Liver (tissue), 9 donors: ENCODE results near the gene MAG. TPM values are rescaled to one million over a fixed set of nuclear protein-coding genes. Genes with fewer than 3 reads are reported as not detected.

Experiments used
- DNase-seq: peaks from one replicate; pipeline ENCODE4 v3.0.0-alpha.2; 2017; ENCODE audit warnings: low spot score
- H3K27ac ChIP-seq, 2 donors: one replicate each; pipeline ENCODE4 v1.7.0; 2013; ENCODE audit warnings: inconsistent platforms in 2 of 2, low read length in 2 of 2, control low read depth in 1 of 2, low read depth in 1 of 2, mild to moderate bottlenecking in 1 of 2
- H3K27me3 ChIP-seq, 4 donors: one replicate each; pipeline versions ENCODE4 v1.6.1 to v1.7.0; 2013; ENCODE audit warnings: low read length in 3 of 4, inconsistent platforms in 1 of 4, mild to moderate bottlenecking in 1 of 4, moderate library complexity in 1 of 4; ENCODE audit not compliant: control insufficient read depth in 4 of 4, insufficient read depth in 4 of 4
- H3K36me3 ChIP-seq, 4 donors: one replicate each; pipeline versions ENCODE4 v1.6.1 to v1.7.0; 2013; ENCODE audit warnings: low read length in 3 of 4, mild to moderate bottlenecking in 3 of 4, low read depth in 1 of 4, moderate library complexity in 1 of 4; ENCODE audit not compliant: control insufficient read depth in 4 of 4, insufficient read depth in 3 of 4
- H3K4me1 ChIP-seq, 4 donors: one replicate each; pipeline versions ENCODE4 v1.6.1 to v1.7.0; 2013; ENCODE audit warnings: low read length in 3 of 4, mild to moderate bottlenecking in 3 of 4, moderate library complexity in 1 of 4; ENCODE audit not compliant: control insufficient read depth in 4 of 4, insufficient read depth in 4 of 4
- H3K4me3 ChIP-seq, 3 donors: one replicate each; pipeline versions ENCODE4 v1.6.1 to v1.7.0; 2013; ENCODE audit warnings: low read length in 3 of 3, control low read depth in 1 of 3, low read depth in 1 of 3, mild to moderate bottlenecking in 1 of 3
- H3K9ac ChIP-seq, 2 donors: one replicate each; pipeline ENCODE4 v1.7.0; 2013; ENCODE audit warnings: low read length in 2 of 2, mild to moderate bottlenecking in 2 of 2, moderate library complexity in 2 of 2, control low read depth in 1 of 2, low read depth in 1 of 2
- H3K9me3 ChIP-seq, 4 donors: one replicate each; pipeline versions ENCODE4 v1.6.1 to v1.7.0; 2013; ENCODE audit warnings: low read length in 3 of 4; ENCODE audit not compliant: control insufficient read depth in 4 of 4
- ATF3 ChIP-seq: IDR thresholded peaks from 2 replicates; pipeline ENCODE4 v1.6.1; 2016; ENCODE audit warnings: antibody characterized with exemption
- CTCF ChIP-seq: fragments of 150-350 bp; IDR thresholded peaks from 2 replicates; pipeline ENCODE4 v1.5.1; 2017; ENCODE audit warnings: improper control_type of control experiment, low read depth, low read length; ENCODE audit not compliant: missing input control
- EGR1 ChIP-seq, 2 donors: IDR thresholded peaks; 2 replicates each; pipeline ENCODE4 v1.6.1; 2016 to 2018; ENCODE audit warnings: antibody characterized with exemption in 2 of 2, low read depth in 2 of 2
- FOXA1 ChIP-seq: IDR thresholded peaks from 2 replicates; pipeline ENCODE4 v1.6.1; 2016; ENCODE audit warnings: antibody characterized with exemption
- FOXA2 ChIP-seq: IDR thresholded peaks from 2 replicates; pipeline ENCODE4 v1.6.1; 2016; ENCODE audit warnings: antibody characterized with exemption
- GABPA ChIP-seq, 2 donors: IDR thresholded peaks in 1 of 2; conservative IDR thresholded peaks in 1 of 2; 2 replicates each; pipeline ENCODE4 v1.6.1; 2016; ENCODE audit warnings: antibody characterized with exemption in 2 of 2, mild to moderate bottlenecking in 1 of 2, moderate library complexity in 1 of 2
- HNF4A ChIP-seq, 2 donors: conservative IDR thresholded peaks; 2 replicates each; pipeline ENCODE4 v1.6.1; 2016; ENCODE audit warnings: antibody characterized with exemption in 2 of 2, mild to moderate bottlenecking in 2 of 2
- HNF4G ChIP-seq: IDR thresholded peaks from 2 replicates; pipeline ENCODE4 v1.6.1; 2016; ENCODE audit warnings: antibody characterized with exemption
- JUND ChIP-seq, 2 donors: IDR thresholded peaks; 2 replicates each; pipeline ENCODE4 v1.6.1; 2016; ENCODE audit warnings: antibody characterized with exemption in 2 of 2
- MAX ChIP-seq: IDR thresholded peaks from 2 replicates; pipeline ENCODE4 v1.6.1; 2016; ENCODE audit warnings: antibody characterized with exemption
- NR2F2 ChIP-seq: IDR thresholded peaks from 2 replicates; pipeline ENCODE4 v1.6.1; 2016; ENCODE audit warnings: antibody characterized with exemption
- RAD21 ChIP-seq, 2 donors: IDR thresholded peaks; 2 replicates each; pipeline ENCODE4 v1.6.1; 2016; ENCODE audit warnings: antibody characterized with exemption in 2 of 2, mild to moderate bottlenecking in 2 of 2
- REST ChIP-seq: IDR thresholded peaks from 2 replicates; pipeline ENCODE4 v1.6.1; 2016; ENCODE audit warnings: antibody characterized with exemption, mild to moderate bottlenecking
- RXRA ChIP-seq, 2 donors: IDR thresholded peaks; 2 replicates each; pipeline ENCODE4 v1.6.1; 2017 to 2018; ENCODE audit warnings: antibody characterized with exemption in 2 of 2, mild to moderate bottlenecking in 1 of 2
- SP1 ChIP-seq: IDR thresholded peaks from 2 replicates; pipeline ENCODE4 v1.6.1; 2018; ENCODE audit warnings: antibody characterized with exemption, mild to moderate bottlenecking
- TAF1 ChIP-seq: conservative IDR thresholded peaks from 2 replicates; pipeline ENCODE4 v1.6.1; 2016; ENCODE audit warnings: antibody characterized with exemption, mild to moderate bottlenecking
- YY1 ChIP-seq: IDR thresholded peaks from 2 replicates; pipeline ENCODE4 v1.6.1; 2016; ENCODE audit warnings: antibody characterized with exemption, mild to moderate bottlenecking
- ZBTB33 ChIP-seq: IDR thresholded peaks from 2 replicates; pipeline ENCODE4 v1.6.1; 2016; ENCODE audit warnings: antibody characterized with exemption
- WGBS: extraction: QIAGEN DNeasy Blood & Tissue Kit; methylation state at CpG from one replicate; pipeline ENCODE4 v1.1.7; 2013; 5-methylcytosine and 5-hydroxymethylcytosine counted together
- polyA plus RNA-seq, 2 donors: library from polyadenylated mRNA; stranded (reverse) in 1 of 2; unstranded in 1 of 2; fragments of 200-250 nt in 1 of 2; fragments of >200 nt in 1 of 2; fragmentation: Nextera tagmentation in 1 of 2; extraction: Ambion mirVana in 1 of 2; gene quantifications; one replicate each; pipeline versions ENCODE4 v1.2.1 to v1.2.3, GENCODE V29; 2013 to 2015
- total RNA-seq, 2 donors: library from RNA; depleted of rRNA; stranded (reverse); fragments of >200 nt; gene quantifications; one replicate each; pipeline ENCODE4 v1.2.3, GENCODE V29; 2014
- donor health status: healthy.
- donor health status: healthy.
- donor health status: healthy.
- donor health status: healthy.
- donor health status: healthy.

The MAG gene
- total and polyA plus RNA-seq, 4 donors, result 0.29 to 3.9 (median 0.33) TPM; not detected in 1

- no peak overlapping the region for H3K9ac ChIP-seq
- H3K36me3 ChIP-seq, result no peaks in the 10 kb centered on the region
- H3K27me3 ChIP-seq, result no peaks in the 10 kb centered on the region
- peaks cover 0 to 8% (median 3%) of the 10 kb centered on the region in 4 donors for H3K4me1 ChIP-seq
- no peak for DNase-seq
- no peaks in the 10 kb centered on the region for H3K9me3 ChIP-seq
- 89% methylated on average over 6 of the region's 6 CpGs for WGBS
- no peak overlapping the region for H3K27ac ChIP-seq
- no peak overlapping the region for H3K4me3 ChIP-seq
- TF ChIP-seq GABPA (IDR thresholded peaks at IDR 0.05 in 1 of 2, conservative IDR thresholded peaks at IDR 0.05 in 1 of 2) (no peak), TAF1 (no peak), HNF4G (no peak), RXRA (IDR thresholded peaks at IDR 0.05) (no peak), CTCF (no peak), MAX (no peak), NR2F2 (no peak), ATF3 (no peak), REST (no peak), FOXA1 (no peak), FOXA2 (no peak), HNF4A (conservative IDR thresholded peaks at IDR 0.05) (no peak), ZBTB33 (no peak), JUND (IDR thresholded peaks at IDR 0.05) (no peak), YY1 (no peak), RAD21 (IDR thresholded peaks at IDR 0.05) (no peak)
Observed at GRCh38 chr19:35303357-35303915, 11.5 kb downstream of the MAG start.

- no peak overlapping the region for H3K27ac ChIP-seq
- DNase-seq, result no peak
- H3K4me3 ChIP-seq, result no peak overlapping the region
- peaks cover 0 to 8% (median 3%) of the 10 kb centered on the region in 4 donors for H3K4me1 ChIP-seq
- WGBS, result 92% methylated on average over 11 of the region's 11 CpGs
- no peaks in the 10 kb centered on the region for H3K36me3 ChIP-seq
- H3K27me3 ChIP-seq, result no peaks in the 10 kb centered on the region
- H3K9ac ChIP-seq, result no peak overlapping the region
- H3K9me3 ChIP-seq, result no peaks in the 10 kb centered on the region
- no peak for TF ChIP-seq FOXA1
- TF ChIP-seq NR2F2, result no peak
- TF ChIP-seq MAX, result no peak
- TF ChIP-seq SP1, result no peak
- no peak for TF ChIP-seq JUND (IDR thresholded peaks at IDR 0.05)
- TF ChIP-seq ZBTB33, result no peak
- no peak for TF ChIP-seq HNF4G
- no peak for TF ChIP-seq GABPA (IDR thresholded peaks at IDR 0.05 in 1 of 2, conservative IDR thresholded peaks at IDR 0.05 in 1 of 2)
- TF ChIP-seq HNF4A (conservative IDR thresholded peaks at IDR 0.05), result no peak
- TF ChIP-seq CTCF, result no peak
- TF ChIP-seq TAF1, result no peak
- TF ChIP-seq FOXA2, result no peak
- TF ChIP-seq EGR1 (IDR thresholded peaks at IDR 0.05; ENCODE audit: low read depth in 2 of 2), result no peak
- TF ChIP-seq RAD21 (IDR thresholded peaks at IDR 0.05), result no peak
Observed at GRCh38 chr19:35304036-35304435, 12.1 kb downstream of the MAG start.
